Measurements from ENCODE around the gene ANXA5. TPM values are rescaled to one million over a fixed set of nuclear protein-coding genes. Genes with fewer than 3 reads are reported as not detected.

ANXA5 gene
- total RNA-seq, 1 donor from 2014 or later, result 216 TPM

GRCh38 chr4:121648516-121648915 is 48.3 kb downstream of the ANXA5 start:
- Mint-ChIP-seq H3K4me1 (no peaks in the 10 kb centered on the region), H3K9me3 (no peaks in the 10 kb centered on the region), H3K4me3 (no peak overlapping the region), H3K27ac (no peak overlapping the region), H3K27me3 (ENCODE audit: insufficient read depth, low read depth) (no peaks in the 10 kb centered on the region), H3K36me3 (no peaks in the 10 kb centered on the region)
- Histone ChIP-seq H3K79me2 (ENCODE audit: low read depth) (no peaks in the 10 kb centered on the region), H3F3A (ENCODE audit: low read depth) (no peaks in the 10 kb centered on the region), H4K20me1 (ENCODE audit: low read depth) (no peaks in the 10 kb centered on the region), H3K9me3 (ENCODE audit: low read depth) (no peaks in the 10 kb centered on the region), H3K9ac (no peak overlapping the region), H3K27ac (no peak overlapping the region), H3K27me3 (no peaks in the 10 kb centered on the region), H3K36me3 (no peaks in the 10 kb centered on the region), H3K4me2 (no peak overlapping the region), H3K4me1 (no peaks in the 10 kb centered on the region), H2AFZ (replicated peaks) (no peak overlapping the region), H3K4me3 (no peak overlapping the region)
- no peak for DNase-seq (ENCODE audit: low spot score)
- TF ChIP-seq CTCF (IDR thresholded peaks at IDR 0.05) (no peak), EZH2phosphoT487 (IDR thresholded peaks at IDR 0.05) (no peak), EZH2 (IDR thresholded peaks at IDR 0.05) (no peak)

- no peak overlapping the region for H3K27ac ChIP-seq
- peaks cover 10% of the 10 kb centered on the region for H3K4me1 Mint-ChIP-seq
- H3K4me2 ChIP-seq, result no peak overlapping the region
- H3K9me3 Mint-ChIP-seq, result no peaks in the 10 kb centered on the region
- no peaks in the 10 kb centered on the region for H3K4me1 ChIP-seq
- DNase-seq (ENCODE audit: low spot score), result no peak
- no peak overlapping the region for H3K4me3 ChIP-seq
- no peak overlapping the region for H3K4me3 Mint-ChIP-seq
- no peak overlapping the region for H2AFZ ChIP-seq (replicated peaks)
- no peaks in the 10 kb centered on the region for H3K27me3 Mint-ChIP-seq (ENCODE audit: insufficient read depth, low read depth)
- no peaks in the 10 kb centered on the region for H3F3A ChIP-seq (ENCODE audit: low read depth)
- no peak overlapping the region for H3K27ac Mint-ChIP-seq
- no peak overlapping the region for H3K9ac ChIP-seq
- no peaks in the 10 kb centered on the region for H3K79me2 ChIP-seq (ENCODE audit: low read depth)
- H3K9me3 ChIP-seq (ENCODE audit: low read depth), result no peaks in the 10 kb centered on the region
- H4K20me1 ChIP-seq (ENCODE audit: low read depth), result no peaks in the 10 kb centered on the region
- TF ChIP-seq EZH2phosphoT487 (IDR thresholded peaks at IDR 0.05) (no peak), EZH2 (IDR thresholded peaks at IDR 0.05) (no peak), CTCF (IDR thresholded peaks at IDR 0.05) (no peak)
- H3K27me3 ChIP-seq, result no peaks in the 10 kb centered on the region
- H3K36me3 ChIP-seq, result no peaks in the 10 kb centered on the region
- no peaks in the 10 kb centered on the region for H3K36me3 Mint-ChIP-seq
Observed at GRCh38 chr4:121642876-121643585, 53.7 kb downstream of the ANXA5 start.

GRCh38 chr4:121642292-121642691 is 54.5 kb downstream of the ANXA5 start:
- no peak overlapping the region for H3K27ac ChIP-seq
- Mint-ChIP-seq H3K9me3 (no peaks in the 10 kb centered on the region), H3K27me3 (ENCODE audit: insufficient read depth, low read depth) (no peaks in the 10 kb centered on the region), H3K4me1 (peaks cover 10% of the 10 kb centered on the region), H3K27ac (no peak overlapping the region), H3K36me3 (no peaks in the 10 kb centered on the region), H3K4me3 (no peak overlapping the region)
- H3K9ac ChIP-seq, result no peak overlapping the region
- DNase-seq (ENCODE audit: low spot score), result no peak
- H4K20me1 ChIP-seq (ENCODE audit: low read depth), result no peaks in the 10 kb centered on the region
- H3K4me1 ChIP-seq, result no peaks in the 10 kb centered on the region
- H2AFZ ChIP-seq (replicated peaks), result peak overlapping the region; percentile 0
- H3K4me2 ChIP-seq, result no peak overlapping the region
- no peak for TF ChIP-seq EZH2 (IDR thresholded peaks at IDR 0.05)
- TF ChIP-seq EZH2phosphoT487 (IDR thresholded peaks at IDR 0.05), result no peak
- no peak for TF ChIP-seq CTCF (IDR thresholded peaks at IDR 0.05)
- H3K79me2 ChIP-seq (ENCODE audit: low read depth), result no peaks in the 10 kb centered on the region
- H3K9me3 ChIP-seq (ENCODE audit: low read depth), result no peaks in the 10 kb centered on the region
- no peaks in the 10 kb centered on the region for H3K27me3 ChIP-seq
- no peak overlapping the region for H3K4me3 ChIP-seq
- H3F3A ChIP-seq (ENCODE audit: low read depth), result no peaks in the 10 kb centered on the region
- no peaks in the 10 kb centered on the region for H3K36me3 ChIP-seq

Data from neural progenitor cell (in vitro differentiated cells).